Panc1 (cell line): ENCODE measurements around the gene HSPA12A. TPM values are rescaled to one million over a fixed set of nuclear protein-coding genes. Genes with fewer than 3 reads are reported as not detected.

ENCODE experiments used
- ATAC-seq: fragments of 200-7000 bp; cut with Tn5 transposase; 2 replicates; pipeline ENCODE4 v1.9.1; 2020; ENCODE audit warnings: mild to moderate bottlenecking, moderate library complexity
- BruUV-seq: library from RNA; stranded (reverse); fragments of 400-500 nt; replicated peaks from 2 replicates; lab custom pipeline; 2021; lab: Mats Ljungman, UMichigan
- CTCF ChIA-PET: fragments of 300-600 bp; sonication (Branson Sonifier 250); formaldehyde crosslinking; loops from one replicate; lab custom pipeline; 2022; ENCODE audit warnings: antibody characterized with exemption; lab: Charles Lee
- POLR2A ChIA-PET: fragments of 300-600 bp; sonication (Branson Sonifier 250); formaldehyde crosslinking; loops from one replicate; lab custom pipeline; 2022; ENCODE audit warnings: antibody characterized with exemption; lab: Charles Lee
- DNase-seq: peaks from one replicate; pipeline ENCODE4 v3.0.0-alpha.2; 2010; ENCODE audit warnings: low read depth, low spot score
- H3K27ac ChIP-seq: 2 replicates; pipeline ENCODE4 v1.5.1; 2011; ENCODE audit warnings: mild to moderate bottlenecking, low read length, inconsistent platforms
- H3K27me3 ChIP-seq: fragments of 200-500 bp; sonication (Bioruptor generic); 2 replicates; pipeline ENCODE4 v1.6.0; 2014; ENCODE audit warnings: low read length, inconsistent platforms; ENCODE audit not compliant: control insufficient read depth, insufficient read depth
- H3K36me3 ChIP-seq: fragments of 200-500 bp; sonication (Bioruptor generic); 2 replicates; pipeline ENCODE4 v1.5.1; 2014; ENCODE audit warnings: inconsistent platforms, mild to moderate bottlenecking, low read length, moderate library complexity; ENCODE audit not compliant: control insufficient read depth, insufficient read depth
- H3K4me1 ChIP-seq: 2 replicates; pipeline ENCODE4 v1.5.1; 2011; ENCODE audit warnings: inconsistent platforms, mild to moderate bottlenecking, low read length, moderate library complexity; ENCODE audit not compliant: control insufficient read depth, insufficient read depth
- H3K4me3 ChIP-seq, 2 experiments: 2 replicates each; pipeline ENCODE4 v1.5.1; 2011 to 2012; ENCODE audit warnings: low read depth in 2 of 2, low read length in 2 of 2, mild to moderate bottlenecking in 2 of 2, inconsistent platforms in 1 of 2, moderate library complexity in 1 of 2
- H3K9me3 ChIP-seq: fragments of 200-500 bp; sonication (Bioruptor generic); 2 replicates; pipeline ENCODE4 v1.5.1; 2014; ENCODE audit warnings: low read depth, mild to moderate bottlenecking, inconsistent platforms, low read length, moderate library complexity; ENCODE audit not compliant: control insufficient read depth, insufficient read depth
- CTCF ChIP-seq: fragments of 450-650 bp; IDR thresholded peaks from 2 replicates; pipeline ENCODE4 v1.5.1; 2017; ENCODE audit warnings: mild to moderate bottlenecking
- POLR2AphosphoS5 ChIP-seq: IDR thresholded peaks from 2 replicates; pipeline ENCODE4 v1.6.1; 2012; ENCODE audit warnings: mild to moderate bottlenecking, low read depth, low read length, moderate library complexity
- REST ChIP-seq, 2 experiments: IDR thresholded peaks; 2 replicates each; pipeline ENCODE4 v1.6.1; 2011 to 2012; ENCODE audit warnings: low read depth in 2 of 2, control low read depth in 1 of 2, low read length in 1 of 2, mild to moderate bottlenecking in 1 of 2, moderate library complexity in 1 of 2; ENCODE audit not compliant: insufficient read depth in 1 of 2
- SIN3A ChIP-seq: IDR thresholded peaks from 2 replicates; pipeline ENCODE4 v1.6.1; 2012; ENCODE audit warnings: low read depth, mild to moderate bottlenecking, low read length, moderate library complexity, borderline replicate concordance; ENCODE audit not compliant: insufficient read depth
- TCF7L2 ChIP-seq: IDR thresholded peaks from 2 replicates; pipeline ENCODE4 v1.6.1; 2011; ENCODE audit warnings: mild to moderate bottlenecking, low read depth, low read length, inconsistent platforms
- in situ Hi-C: cut with HindIII; loops from 2 replicates; pipeline ENCODE4 v1.10.0; 2016; ENCODE audit warnings: low sequenced_read_pairs, low pct_unique_long_range_greater_than_20kb
- intact Hi-C: fragments of 100-400 bp; cut with micrococcal nuclease; formaldehyde crosslinking; loops from one replicate; pipeline ENCODE4 v1.10.0; 2022; ENCODE audit not compliant: unreplicated experiment
- total RNA-seq: library from RNA; stranded (reverse); gene quantifications from one replicate; pipeline ENCODE4 v1.2.1, GENCODE V29; 2021; ENCODE audit not compliant: unreplicated experiment

HSPA12A gene
- total RNA-seq, 1 experiment from 2014 or later: 7.7 TPM

- intact Hi-C loops (no loop called here), in situ Hi-C loops (no loop called here)
- ChIA-PET CTCF (no interaction called here), POLR2A (no interaction called here)
- H3K4me3 ChIP-seq: no peak overlapping the region
- no TSS peak for BruUV-seq
- ATAC-seq (no peak), DNase-seq (no peak)
- H3K36me3 ChIP-seq: no peaks in the 10 kb centered on the region
- TF ChIP-seq POLR2AphosphoS5 (no peak), SIN3A (no peak), TCF7L2 (no peak), REST (IDR thresholded peaks at IDR 0.05; ENCODE audit: insufficient read depth in 1 of 2, low read depth in 2 of 2, low read length in 1 of 2) (no peak), CTCF (no peak)
- no peaks in the 10 kb centered on the region for H3K27me3 ChIP-seq
- no peak overlapping the region for H3K27ac ChIP-seq
- H3K4me1 ChIP-seq: no peaks in the 10 kb centered on the region
- no peaks in the 10 kb centered on the region for H3K9me3 ChIP-seq
These were observed 33.5 kb downstream of the HSPA12A start for GRCh38 chr10:116708877-116709276.

- no peak for TF ChIP-seq TCF7L2
- TF ChIP-seq SIN3A: no peak
- TF ChIP-seq POLR2AphosphoS5: no peak
- H3K27ac ChIP-seq: no peak overlapping the region
- BruUV-seq: no TSS peak
- H3K4me1 ChIP-seq: no peaks in the 10 kb centered on the region
- ChIA-PET CTCF (no interaction called here), POLR2A (no interaction called here)
- H3K36me3 ChIP-seq: no peaks in the 10 kb centered on the region
- intact Hi-C loops: no loop called here
- H3K4me3 ChIP-seq: no peak overlapping the region
- H3K9me3 ChIP-seq: no peaks in the 10 kb centered on the region
- in situ Hi-C loops: no loop called here
- no peaks in the 10 kb centered on the region for H3K27me3 ChIP-seq
- no peak for ATAC-seq
- no peak for DNase-seq
These were observed 34.0 kb downstream of the HSPA12A start for GRCh38 chr10:116708391-116708821.

GRCh38 chr10:116707981-116708380, 34.4 kb downstream of the HSPA12A start:
- TF ChIP-seq TCF7L2 (no peak), REST (IDR thresholded peaks at IDR 0.05; ENCODE audit: insufficient read depth in 1 of 2, low read depth in 2 of 2, low read length in 1 of 2) (no peak), CTCF (no peak), SIN3A (no peak), POLR2AphosphoS5 (no peak)
- DNase-seq: no peak

More at GRCh38 chr10:116707981-116708380, 34.4 kb downstream of the HSPA12A start:
- Histone ChIP-seq H3K4me1 (no peaks in the 10 kb centered on the region), H3K9me3 (no peaks in the 10 kb centered on the region), H3K27me3 (no peaks in the 10 kb centered on the region), H3K4me3 (no peak overlapping the region), H3K27ac (no peak overlapping the region), H3K36me3 (no peaks in the 10 kb centered on the region)
- in situ Hi-C loops (no loop called here), intact Hi-C loops (no loop called here)
- no peak for ATAC-seq
- no TSS peak for BruUV-seq
- ChIA-PET POLR2A (no interaction called here), CTCF (no interaction called here)
